GM18511 (cell line): Measurements from ENCODE around the gene PTPRD.

Experiments used
- ATAC-seq: cut with Tn5 transposase; IDR thresholded peaks from one replicate; pipeline ENCODE4 v1.9.1; 2021; ENCODE audit warnings: mild to moderate bottlenecking, moderate library complexity; ENCODE audit not compliant: unreplicated experiment

Gene PTPRD

DNA sequence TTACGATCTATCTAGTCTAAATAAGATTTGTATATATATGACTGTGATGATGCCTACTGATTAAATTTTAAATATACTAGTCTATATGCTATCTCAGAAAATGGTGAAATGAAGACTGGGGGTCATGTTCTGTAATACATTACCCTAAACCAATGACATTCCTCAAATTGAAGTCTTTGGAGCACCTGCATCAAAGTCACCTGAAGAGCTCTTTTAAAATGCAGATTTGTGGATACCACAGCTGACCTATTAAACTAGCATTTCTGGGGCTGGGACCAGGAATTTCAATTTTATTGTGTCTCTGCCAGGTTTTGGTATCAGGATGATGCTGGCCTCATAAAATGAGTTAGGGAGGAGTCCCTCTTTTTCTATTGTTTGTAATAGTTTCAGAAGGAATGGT lies 2181.3 kb downstream of the PTPRD start:
- no peak for ATAC-seq

DNA sequence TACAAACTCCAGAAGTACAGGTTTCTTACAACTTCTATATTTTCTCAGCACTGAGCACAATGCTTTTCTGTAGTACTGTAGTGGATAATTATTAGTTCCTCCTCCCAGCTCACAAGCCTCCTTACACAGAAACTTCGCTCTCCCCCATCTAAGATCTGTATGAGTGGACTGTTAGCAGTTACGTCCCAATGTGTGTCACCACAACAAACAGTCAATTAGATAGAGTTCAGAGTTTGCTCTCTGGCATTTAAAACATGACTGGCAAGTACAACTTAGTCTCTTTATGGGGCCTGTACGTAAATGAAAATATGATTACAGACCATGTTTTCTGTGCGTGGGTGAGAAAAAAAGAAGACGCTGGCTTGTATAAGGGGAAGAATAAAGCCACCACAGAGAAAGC lies 2181.9 kb downstream of the PTPRD start:
- no peak for ATAC-seq

DNA sequence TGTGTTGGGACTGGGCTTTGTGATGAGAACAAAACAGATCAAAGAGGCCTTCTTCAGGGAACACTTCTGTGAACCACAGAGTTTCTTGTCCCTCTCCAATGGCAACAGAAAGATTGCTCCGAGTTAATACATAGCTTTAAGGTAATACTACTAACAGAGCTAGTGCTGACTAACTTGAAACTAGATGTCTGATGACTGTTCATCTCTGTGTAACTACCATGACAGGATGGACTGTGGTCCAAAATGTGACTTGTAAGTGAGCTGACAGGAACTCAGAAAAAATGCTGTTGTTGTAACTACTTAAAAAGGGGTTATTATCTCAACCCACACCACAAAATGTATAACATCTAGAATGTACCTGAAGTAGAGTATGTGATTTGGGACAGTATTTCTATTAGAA lies 2183.0 kb downstream of the PTPRD start:
- ATAC-seq, result no peak

DNA sequence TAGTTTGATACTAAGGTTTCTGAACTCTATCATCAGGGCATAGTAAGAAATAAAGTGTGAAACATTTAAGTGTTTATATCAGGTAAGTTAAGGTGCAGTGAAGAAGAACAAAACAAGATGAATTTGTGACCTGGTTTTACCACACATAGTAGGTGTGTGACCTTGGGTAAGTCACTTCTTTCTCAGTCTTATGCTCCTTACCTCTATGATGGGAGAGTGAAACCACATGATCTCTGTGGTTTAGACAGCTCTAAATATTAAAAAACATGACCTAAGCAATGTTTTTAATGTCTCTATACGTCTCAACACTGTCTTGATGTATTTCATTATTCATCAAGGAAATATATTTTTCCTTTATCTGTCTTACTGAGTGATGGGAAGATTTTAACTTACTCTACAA lies 2183.6 kb downstream of the PTPRD start:
- no peak for ATAC-seq

DNA sequence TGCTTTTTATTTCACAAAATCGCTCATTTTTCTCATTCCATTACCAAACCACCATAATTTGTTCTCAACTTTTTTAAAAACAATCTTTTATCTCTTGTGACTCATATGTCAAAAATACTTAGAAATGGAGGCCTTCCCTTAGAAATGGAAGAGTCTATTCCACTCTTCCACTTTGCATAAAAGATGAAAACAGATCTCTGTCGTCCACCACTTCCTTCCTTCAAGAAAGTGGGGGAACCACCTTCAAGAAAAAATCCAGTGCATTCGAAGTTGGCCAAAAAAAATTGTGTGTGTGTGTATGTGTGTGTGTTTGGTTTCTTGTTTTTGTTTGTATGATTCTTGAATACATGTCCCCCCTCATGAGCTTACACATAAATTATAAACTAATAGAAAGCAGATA lies 2184.4 kb downstream of the PTPRD start:
- no peak for ATAC-seq

DNA sequence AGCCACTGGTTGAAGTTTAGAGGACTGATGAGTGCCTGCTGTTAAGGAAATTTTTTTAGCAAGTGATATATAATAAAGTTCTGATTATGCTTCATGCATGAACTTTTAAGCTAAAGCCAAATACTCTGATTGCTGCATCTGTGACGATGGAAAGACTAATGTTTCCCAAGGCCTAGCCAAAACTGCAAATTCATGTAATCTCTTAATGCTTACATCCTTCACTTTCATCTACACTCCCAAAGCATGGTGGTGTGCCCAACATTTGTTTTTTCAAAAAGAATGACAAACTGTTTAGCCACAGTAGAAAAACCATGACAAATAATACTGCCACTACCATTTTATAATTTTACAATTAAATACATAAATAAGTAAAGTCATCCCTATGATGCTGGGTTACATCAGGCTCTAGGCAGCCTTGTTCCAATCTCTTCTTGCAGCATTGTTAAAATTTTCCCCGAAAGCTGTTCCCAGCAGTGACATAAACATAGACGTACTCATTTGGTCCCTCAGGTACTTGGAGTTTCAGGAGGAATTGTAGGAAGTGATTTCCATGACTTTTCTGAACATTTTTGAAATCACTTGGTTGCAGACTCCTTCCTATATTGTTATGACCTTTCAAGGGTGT lies 2187.9 kb downstream of the PTPRD start:
- no peak for ATAC-seq

DNA sequence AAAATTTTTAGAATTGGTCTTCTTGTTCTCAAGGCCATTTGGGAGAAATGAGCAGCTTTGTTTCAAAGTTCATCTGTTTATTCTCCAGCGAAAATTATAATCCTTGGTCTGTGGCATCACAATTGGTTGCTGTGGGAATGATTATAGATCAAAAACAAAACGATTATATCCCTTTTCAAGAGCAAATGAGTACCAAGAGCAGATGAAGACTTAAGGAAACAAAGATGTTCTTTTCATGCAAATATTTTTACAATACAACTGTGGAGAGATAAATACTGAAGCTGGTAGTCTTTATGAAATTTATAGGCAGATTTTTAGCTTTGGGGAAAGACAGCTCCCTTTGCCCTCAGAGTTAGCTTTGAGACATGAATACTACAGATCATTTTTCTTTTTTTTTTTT lies 2192.4 kb downstream of the PTPRD start:
- ATAC-seq, result no peak

DNA sequence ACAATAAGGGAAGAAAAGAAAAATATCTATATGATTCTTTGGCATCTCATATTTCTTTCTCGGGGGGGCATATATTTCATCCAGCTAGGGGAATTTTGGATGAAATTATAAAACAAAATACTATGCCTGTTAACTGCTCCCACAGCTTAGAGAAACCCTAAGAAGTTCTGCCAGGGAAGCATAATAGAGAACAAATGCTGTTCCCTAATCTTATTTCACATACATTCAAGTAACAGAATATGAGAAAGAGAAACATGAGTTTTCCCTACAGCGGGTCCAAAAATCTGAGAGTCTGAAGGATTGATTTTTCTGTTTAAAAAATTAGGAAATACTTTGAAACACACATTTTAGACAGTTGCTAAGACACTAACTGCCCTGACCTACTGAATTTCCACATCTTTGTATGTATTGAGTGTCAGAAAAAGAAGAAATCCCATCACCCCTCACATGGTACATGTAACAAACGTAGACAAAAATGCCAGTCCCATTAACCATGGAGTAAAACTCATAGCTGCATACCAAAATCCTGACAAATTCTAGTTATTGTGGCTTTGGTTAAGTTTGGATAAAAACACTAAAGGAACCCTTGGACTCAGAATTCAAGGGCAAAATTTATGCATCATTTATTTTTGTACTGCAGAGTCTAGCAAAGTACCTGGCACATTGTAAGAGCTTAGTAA lies 2193.1 kb downstream of the PTPRD start:
- no peak for ATAC-seq

DNA sequence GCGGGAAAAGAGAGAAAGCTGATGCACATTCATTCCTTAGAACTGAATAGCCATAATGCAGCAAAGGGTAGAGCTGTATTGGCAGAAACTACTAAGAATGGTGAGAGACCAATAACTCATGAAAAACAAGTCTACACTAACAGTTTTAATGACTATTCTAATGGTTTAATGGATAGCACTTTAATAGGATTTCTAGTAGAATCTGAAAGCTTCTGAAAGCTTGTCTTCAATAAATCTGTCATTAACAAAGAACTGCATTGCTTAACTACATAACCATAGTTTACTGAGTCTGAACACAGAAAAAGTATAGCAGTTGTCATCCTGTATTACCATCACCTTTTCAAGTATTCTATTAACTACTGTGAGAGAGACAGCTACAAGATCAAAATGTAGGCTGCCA lies 2195.5 kb downstream of the PTPRD start:
- no peak for ATAC-seq

DNA sequence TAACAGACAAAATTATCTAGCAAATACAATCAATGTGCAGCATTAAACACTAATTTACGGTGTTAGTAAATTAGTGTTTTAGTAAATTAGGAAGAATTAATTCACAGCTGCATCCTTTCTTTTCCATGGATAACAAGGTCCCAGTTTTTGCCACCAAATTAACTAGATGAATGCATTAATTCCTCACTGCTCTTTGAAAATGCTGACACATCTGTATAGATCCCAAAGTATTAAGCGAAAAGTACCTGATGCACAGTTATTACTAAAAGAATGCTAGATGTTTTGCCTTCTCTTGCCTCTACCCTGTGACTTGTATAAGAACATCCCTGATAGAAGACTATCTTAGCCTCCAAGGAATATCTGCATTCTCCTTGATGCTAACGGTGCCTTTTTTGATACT lies 2200.5 kb downstream of the PTPRD start:
- ATAC-seq, result no peak

DNA sequence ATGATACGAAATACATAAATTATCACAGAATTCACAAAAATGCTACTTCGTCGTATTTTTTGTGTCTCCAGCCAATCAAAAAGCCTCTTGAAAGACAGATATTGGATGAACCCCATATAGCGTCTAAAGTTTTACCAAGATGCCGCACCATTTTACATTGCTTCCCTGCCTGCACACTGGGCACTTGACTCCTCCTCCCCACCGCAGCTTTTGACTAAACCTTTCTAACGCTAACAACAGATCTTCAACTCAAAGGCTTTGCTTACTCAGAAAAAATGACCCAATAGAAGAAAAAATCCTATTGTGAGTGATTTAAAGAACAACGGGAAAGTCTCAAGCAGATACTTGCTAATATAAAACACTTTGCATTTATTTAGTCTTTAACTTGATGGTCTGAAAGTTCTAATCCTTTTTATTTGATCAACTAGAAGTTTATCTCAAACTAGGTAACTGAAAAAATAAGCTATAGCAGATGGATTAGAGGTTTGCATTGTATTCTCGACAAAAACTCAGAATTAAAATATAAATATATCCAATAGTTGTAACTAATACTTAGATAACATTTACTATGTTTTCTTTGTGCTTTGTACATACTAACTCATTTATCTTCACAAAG lies 2204.1 kb downstream of the PTPRD start:
- ATAC-seq, result no peak

DNA sequence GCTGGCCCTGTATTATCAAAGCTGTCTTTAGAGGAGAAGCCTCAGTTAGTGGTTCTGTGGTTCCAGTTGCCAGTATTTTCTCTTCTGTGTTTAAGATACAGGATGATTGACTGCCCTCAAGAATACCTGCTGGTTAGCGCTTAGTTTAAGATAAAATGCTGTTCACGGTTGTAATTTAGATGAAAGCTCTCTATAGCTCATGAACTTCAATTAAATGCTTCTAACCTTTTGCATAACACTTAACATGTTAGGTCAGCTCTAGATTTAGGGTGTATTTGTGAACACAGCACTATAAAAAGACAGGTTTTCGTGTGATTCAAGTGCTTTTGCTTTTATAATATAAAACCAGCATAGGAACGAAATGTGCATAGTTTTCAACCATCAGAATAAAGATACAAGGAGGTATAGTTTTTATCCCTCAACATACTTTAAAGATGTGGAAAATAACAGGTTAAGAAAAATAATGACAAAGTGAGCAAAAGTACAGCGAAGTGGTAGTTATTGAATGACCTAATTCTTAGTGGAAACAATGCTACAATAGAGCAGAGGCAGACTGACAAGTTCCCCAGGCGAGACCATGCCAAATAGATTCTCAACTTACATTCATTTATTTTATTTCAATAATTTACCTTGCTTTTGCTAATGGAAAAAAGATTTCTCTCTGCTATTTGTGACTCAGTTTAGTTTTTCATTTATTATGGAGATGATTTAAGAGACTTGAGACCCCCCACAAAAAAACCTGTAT lies 2210.7 kb downstream of the PTPRD start:
- ATAC-seq, result no peak

DNA sequence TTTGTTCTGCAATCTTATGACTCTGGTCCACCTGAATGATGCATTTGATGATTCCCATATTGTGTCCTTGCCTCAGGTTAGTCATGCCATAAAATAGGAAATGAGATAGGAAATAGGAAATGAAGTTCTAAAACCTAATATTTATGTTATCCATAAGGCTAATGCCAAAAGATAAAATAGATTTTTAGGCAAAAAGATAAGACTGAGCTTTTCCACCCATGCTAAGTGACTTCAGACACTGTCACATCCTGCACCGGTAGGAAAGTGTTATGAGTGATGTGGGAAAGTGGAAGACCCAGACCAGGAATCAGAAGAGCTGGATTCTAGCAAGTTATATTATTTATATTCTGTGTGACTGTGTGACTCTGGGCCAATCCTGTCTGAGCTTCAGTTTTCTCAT lies 2212.4 kb downstream of the PTPRD start:
- no peak for ATAC-seq

DNA sequence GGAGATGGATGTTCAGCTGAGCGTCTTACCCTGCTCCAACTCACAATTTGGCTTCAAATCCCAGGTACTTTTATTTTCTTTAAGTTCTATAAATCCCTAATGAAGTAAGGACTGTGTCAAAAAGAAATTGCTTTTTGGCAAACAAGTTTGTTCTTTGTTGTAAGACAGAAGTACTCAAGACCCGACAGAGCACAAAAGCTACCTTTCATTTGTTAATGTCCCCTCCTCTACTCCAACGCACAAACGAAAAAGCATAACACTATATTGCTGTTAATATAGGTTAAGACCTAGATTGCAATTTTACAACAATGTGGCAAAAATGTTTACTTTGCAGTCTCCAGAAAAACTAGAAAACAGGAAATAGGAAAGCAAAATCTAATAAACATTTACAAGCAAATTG lies 2217.8 kb downstream of the PTPRD start:
- ATAC-seq, result no peak

DNA sequence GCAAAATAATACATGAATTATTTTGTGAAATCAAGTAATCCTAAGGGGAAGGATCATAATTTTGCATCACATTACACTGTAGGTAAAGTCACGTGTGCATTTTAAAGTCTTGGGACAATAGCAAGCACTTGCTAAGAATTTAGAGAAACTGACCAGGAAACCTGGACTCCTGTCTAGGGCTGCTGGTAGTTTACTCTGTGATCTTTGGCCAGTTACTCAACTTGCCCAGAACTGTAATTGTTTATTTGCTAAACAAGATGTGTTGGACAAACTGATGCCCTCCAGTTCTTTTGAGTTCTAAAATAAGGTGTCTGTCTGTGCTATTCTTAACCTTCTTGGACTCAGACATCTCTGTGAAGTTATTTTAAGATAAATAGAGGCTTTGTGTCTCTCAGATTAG lies 2218.5 kb downstream of the PTPRD start:
- no peak for ATAC-seq

DNA sequence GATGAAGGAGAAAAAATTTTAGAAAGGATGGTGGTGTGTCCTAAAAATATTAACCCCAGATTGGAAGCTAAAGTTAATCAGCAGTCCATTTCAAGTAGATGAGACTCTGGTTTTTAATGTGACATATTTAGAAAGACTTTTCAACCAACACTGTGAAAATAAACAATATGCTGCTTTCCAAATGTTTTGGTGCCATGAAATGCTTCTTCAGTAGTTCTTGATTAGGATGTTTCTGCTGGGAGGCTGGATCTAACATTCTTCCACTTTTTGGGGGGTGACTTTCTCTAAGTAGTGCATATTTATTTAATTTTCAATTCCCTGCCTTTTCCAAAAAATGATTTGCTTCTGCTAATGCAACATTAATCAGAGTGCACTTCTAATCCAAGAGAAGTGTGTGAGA lies 2219.9 kb downstream of the PTPRD start:
- ATAC-seq, result no peak

DNA sequence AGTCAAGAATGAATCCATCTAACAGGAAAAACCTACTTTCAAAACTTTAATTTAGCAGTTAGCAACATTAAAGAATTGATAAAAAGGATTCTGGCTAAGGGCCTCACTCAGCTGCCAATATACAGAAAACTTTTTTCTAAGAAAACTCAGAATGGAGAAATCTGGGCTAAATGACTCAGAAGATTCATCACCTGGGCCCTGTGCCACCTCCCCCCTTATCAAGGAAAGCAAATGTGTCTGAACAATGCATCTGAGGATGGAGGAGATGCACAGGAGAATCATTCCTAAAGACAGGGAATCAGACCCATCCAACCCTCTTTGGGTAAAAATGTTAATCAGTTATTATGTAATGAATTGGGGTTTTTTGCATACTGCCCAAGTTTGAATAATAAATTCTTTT lies 2221.2 kb downstream of the PTPRD start:
- no peak for ATAC-seq

DNA sequence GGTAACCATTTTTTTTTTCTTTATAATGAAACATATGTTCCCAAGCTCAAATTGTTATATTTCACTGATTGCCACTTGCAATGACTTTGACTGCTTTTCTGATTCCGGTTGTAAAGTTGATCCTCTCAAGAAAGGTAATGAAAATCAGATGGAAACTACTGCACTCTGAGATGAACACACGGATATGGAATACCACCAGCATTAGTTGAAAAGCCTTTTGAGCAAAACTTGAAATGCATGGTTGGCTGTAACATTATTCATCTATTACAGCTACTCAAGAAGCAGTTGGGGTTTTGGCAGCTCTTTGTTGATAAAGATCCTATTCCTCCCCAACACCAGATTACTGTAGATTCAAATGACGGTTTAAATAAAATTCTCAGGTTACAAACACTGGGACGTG lies 2221.7 kb downstream of the PTPRD start:
- ATAC-seq, result no peak

DNA sequence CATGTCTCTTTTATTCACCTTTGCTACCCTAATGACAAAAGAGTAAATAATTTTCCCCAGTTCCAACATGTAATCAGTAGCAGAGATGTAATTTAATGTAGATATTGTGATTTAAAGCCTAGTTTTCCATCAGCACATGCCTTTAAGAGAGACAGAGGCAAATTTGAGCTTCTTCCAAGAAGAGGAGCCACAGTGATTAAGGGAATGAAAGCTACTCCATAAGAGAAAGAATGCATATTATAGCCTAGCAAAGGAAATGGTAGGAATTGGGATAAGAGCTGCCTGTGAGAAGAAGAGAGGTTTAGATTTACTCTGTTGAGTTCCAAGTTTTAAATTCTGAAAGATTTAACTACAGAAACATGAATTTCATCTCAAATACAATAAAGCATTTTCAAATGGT lies 2222.2 kb downstream of the PTPRD start:
- ATAC-seq, result no peak

DNA sequence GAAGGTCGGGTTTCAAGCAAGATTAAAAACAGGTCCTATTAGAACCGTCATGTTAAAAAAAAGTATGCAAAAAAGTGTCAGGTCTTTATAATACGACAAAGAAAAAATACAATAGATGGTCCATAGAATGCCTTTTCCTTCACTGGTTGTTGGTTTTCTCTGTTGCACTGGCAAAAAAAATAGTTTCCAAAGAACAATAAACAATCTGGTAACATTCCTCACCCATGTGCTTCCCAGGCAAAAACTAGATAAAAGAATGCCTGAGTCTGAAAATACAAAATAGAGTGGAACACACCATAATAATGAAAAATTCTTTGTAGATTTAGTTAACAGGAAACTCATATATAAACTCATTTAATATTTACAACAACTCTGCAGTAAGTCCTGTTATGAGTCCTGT lies 2223.3 kb downstream of the PTPRD start:
- no peak for ATAC-seq

DNA sequence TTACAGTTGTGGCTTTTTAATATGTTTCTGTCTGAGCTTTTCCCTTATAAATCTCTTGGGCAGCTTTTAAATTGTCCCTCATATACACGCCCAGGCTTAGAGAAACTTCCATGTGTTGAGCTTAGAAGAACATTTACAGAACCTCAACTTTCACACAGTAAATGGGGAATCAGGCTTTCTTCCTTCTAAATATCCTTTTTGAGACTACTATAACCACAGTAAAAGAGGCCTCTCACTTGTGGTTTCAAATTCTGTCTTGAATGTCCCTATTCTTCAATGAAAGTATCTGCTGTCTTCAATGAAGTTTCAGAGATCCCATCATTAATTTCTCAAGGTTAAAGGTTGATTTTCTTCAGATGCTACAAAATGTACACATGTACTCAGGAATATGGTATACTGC lies 2224.7 kb downstream of the PTPRD start:
- ATAC-seq, result no peak

DNA sequence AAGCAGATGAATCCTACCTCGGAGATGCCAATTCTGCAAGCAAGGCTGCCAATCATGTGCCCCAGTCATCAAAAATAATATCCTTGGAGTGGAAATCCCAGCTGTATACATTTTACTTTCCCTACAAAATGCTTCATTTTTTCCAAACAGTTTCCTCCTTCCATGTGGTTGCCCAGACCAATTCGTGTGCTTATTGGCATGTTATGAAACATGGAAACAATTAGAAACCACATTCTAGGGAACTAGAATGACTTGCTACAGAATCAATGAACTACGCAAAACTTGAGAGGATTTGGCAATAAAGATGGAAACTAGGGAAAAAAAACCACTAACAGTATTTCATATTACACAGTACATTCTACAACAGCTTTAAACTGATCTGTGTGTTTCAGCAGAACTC lies 2228.7 kb downstream of the PTPRD start:
- ATAC-seq, result no peak
